ENCODE results near the gene MYLIP. TPM values are rescaled to one million over a fixed set of nuclear protein-coding genes. Genes with fewer than 3 reads are reported as not detected.

Gene MYLIP
- total and polyA plus RNA-seq, 12 donors: 7.5 to 49.2 (median 28.8) TPM

- no peaks in the 10 kb centered on the region for H3K27me3 ChIP-seq
- H3K4me1 ChIP-seq (replicated peaks in 1 of 2): peaks cover 48 to 77% of the 10 kb centered on the region in 2 donors
- no peak overlapping the region for H3K4me3 ChIP-seq
- DNase-seq: no peak
- no peaks in the 10 kb centered on the region for H3K36me3 ChIP-seq (replicated peaks in 1 of 2)
- H3K27ac ChIP-seq: peak overlapping the region in 1 of 5 donors; percentile 2
- intact Hi-C loops (cut with DNase I): loop anchor here in 1 of 2 donors (10.0 kb wide), 1 partner anchor 50 kb away; no protein-coding TSS in a partner anchor
- H3K9me3 ChIP-seq (replicated peaks in 1 of 3): no peaks in the 10 kb centered on the region
- TF ChIP-seq POLR2A (IDR thresholded peaks at IDR 0.05): no peak
- TF ChIP-seq CTCF (IDR thresholded peaks at IDR 0.05): no peak
Measured at GRCh38 chr6:16135066-16135465, 6.2 kb downstream of the MYLIP start.

- intact Hi-C loops (cut with DNase I): loop anchor here in 1 of 2 donors (10.0 kb wide), 1 partner anchor 49 kb away; no protein-coding TSS in a partner anchor
- Histone ChIP-seq H3K9me3 (replicated peaks in 1 of 3) (no peaks in the 10 kb centered on the region), H3K4me3 (no peak overlapping the region), H3K27me3 (no peaks in the 10 kb centered on the region), H3K36me3 (replicated peaks in 1 of 2) (no peaks in the 10 kb centered on the region), H3K27ac (no peak overlapping the region), H3K4me1 (replicated peaks in 1 of 2) (peaks cover 48 to 77% of the 10 kb centered on the region in 2 donors)
- 84 to 95% (median 91%) methylated on average over 3 of the region's 3 CpGs for WGBS, 4 donors
- DNase-seq: no peak
- no peak for TF ChIP-seq POLR2A (IDR thresholded peaks at IDR 0.05)
- no peak for TF ChIP-seq CTCF (IDR thresholded peaks at IDR 0.05)
Measured at GRCh38 chr6:16136091-16136490, 7.2 kb downstream of the MYLIP start.

GRCh38 chr6:16136621-16137450 lies 8.0 kb downstream of the MYLIP start:
- TF ChIP-seq POLR2A (IDR thresholded peaks at IDR 0.05): no peak
- TF ChIP-seq CTCF (IDR thresholded peaks at IDR 0.05): no peak
- Histone ChIP-seq H3K36me3 (replicated peaks in 1 of 2) (peaks cover 0 to 5% of the 10 kb centered on the region in 2 donors), H3K4me1 (replicated peaks in 1 of 2) (peaks cover 48 to 70% of the 10 kb centered on the region in 2 donors), H3K27me3 (no peaks in the 10 kb centered on the region), H3K27ac (peak overlapping the region in 2 of 5 donors; percentile 51 to 60), H3K4me3 (no peak overlapping the region), H3K9me3 (replicated peaks in 1 of 3) (no peaks in the 10 kb centered on the region)
- intact Hi-C loops (cut with DNase I): loop anchor here in 1 of 2 donors (10.0 kb wide), 1 partner anchor 48 kb away; no protein-coding TSS in a partner anchor
- 37 to 55% (median 45%) methylated on average over 5 of the region's 5 CpGs for WGBS, 4 donors
- DNase-seq: peak in 5 of 7 donors; percentile 58 to 79 (median 69)

GRCh38 chr6:16137451-16137801 lies 8.5 kb downstream of the MYLIP start:
- no peak for DNase-seq
- H3K27me3 ChIP-seq: no peaks in the 10 kb centered on the region
- H3K4me1 ChIP-seq (replicated peaks in 1 of 2): peaks cover 42 to 64% of the 10 kb centered on the region in 2 donors
- no peak overlapping the region for H3K27ac ChIP-seq
- peaks cover 0 to 11% of the 10 kb centered on the region in 2 donors for H3K36me3 ChIP-seq (replicated peaks in 1 of 2)
- no peak overlapping the region for H3K4me3 ChIP-seq
- TF ChIP-seq POLR2A (IDR thresholded peaks at IDR 0.05) (no peak), CTCF (IDR thresholded peaks at IDR 0.05) (no peak)
- intact Hi-C loops (cut with DNase I): loop anchor here in 1 of 2 donors (10.0 kb wide), 1 partner anchor 47 kb away; no protein-coding TSS in a partner anchor
- H3K9me3 ChIP-seq (replicated peaks in 1 of 3): no peaks in the 10 kb centered on the region
